GM13977 (cell line): ENCODE results near the gene HOXA2.

ENCODE experiments used
- DNase-seq: peaks from one replicate; pipeline ENCODE4 v3.0.0; 2012; ENCODE audit warnings: low spot score
- in situ Hi-C: fragments of 300-500 bp; cut with MboI; formaldehyde crosslinking; loops from one replicate; pipeline ENCODE4 v1.12.0; 2022; ENCODE audit warnings: low sequenced_read_pairs, low pct_unique_long_range_greater_than_20kb, mixed read lengths, inconsistent platforms; ENCODE audit not compliant: unreplicated experiment
- TF ChIP-seq, protein P1 (sequence below): IDR thresholded peaks from 2 replicates; pipeline ENCODE4 v1.5.1; 2012; ENCODE audit warnings: mild to moderate bottlenecking, control low read depth; ENCODE audit not compliant: insufficient read depth; ENCODE audit errors: extremely low read depth, missing control alignments

Gene HOXA2

DNA sequence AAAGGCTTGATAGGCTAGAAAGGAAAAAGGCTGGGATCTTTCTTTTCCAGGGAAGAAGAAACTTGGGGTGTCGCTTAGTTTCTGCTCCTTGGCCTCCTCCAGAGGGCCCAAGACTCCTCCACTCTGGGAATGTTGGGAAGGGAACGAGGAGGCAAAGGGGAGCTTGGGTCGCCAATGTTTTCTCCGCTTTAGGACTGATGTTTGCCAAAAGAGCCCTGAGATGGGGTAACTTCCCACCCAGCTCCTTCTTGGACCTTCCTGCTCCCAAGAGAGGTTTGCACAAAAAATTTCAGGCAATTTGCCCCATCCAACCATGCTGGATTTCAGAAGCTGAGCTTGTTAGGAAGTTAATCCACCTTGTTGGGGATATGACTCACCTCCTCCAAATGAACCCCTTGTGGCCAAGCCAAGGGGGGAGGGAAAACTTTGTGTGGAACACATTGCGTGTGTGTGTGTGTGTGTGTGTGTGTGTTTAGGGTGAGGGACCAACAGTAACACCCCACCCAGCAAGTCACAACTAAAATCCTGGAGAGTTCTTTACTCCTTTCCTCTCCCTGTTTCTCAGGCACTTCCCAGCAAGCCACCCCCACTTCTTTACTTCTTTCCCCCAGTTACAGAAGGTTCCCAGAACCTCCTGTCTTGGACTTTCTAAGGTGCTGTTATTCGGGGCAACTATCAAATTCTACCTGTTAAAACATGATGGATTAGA lies 8.7 kb upstream of the HOXA2 start:
- DNase-seq: no peak
- TF ChIP-seq, protein P1, sequence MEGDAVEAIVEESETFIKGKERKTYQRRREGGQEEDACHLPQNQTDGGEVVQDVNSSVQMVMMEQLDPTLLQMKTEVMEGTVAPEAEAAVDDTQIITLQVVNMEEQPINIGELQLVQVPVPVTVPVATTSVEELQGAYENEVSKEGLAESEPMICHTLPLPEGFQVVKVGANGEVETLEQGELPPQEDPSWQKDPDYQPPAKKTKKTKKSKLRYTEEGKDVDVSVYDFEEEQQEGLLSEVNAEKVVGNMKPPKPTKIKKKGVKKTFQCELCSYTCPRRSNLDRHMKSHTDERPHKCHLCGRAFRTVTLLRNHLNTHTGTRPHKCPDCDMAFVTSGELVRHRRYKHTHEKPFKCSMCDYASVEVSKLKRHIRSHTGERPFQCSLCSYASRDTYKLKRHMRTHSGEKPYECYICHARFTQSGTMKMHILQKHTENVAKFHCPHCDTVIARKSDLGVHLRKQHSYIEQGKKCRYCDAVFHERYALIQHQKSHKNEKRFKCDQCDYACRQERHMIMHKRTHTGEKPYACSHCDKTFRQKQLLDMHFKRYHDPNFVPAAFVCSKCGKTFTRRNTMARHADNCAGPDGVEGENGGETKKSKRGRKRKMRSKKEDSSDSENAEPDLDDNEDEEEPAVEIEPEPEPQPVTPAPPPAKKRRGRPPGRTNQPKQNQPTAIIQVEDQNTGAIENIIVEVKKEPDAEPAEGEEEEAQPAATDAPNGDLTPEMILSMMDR: no peak
- in situ Hi-C loops: no loop called here

GRCh38 chr7:27110186-27111031 lies 7.9 kb upstream of the HOXA2 start:
- TF ChIP-seq, protein P1: no peak
- DNase-seq: no peak
- in situ Hi-C loops: no loop called here

GRCh38 chr7:27109466-27110185 lies 7.1 kb upstream of the HOXA2 start:
- in situ Hi-C loops: no loop called here
- TF ChIP-seq, protein P1: no peak

GRCh38 chr7:27108390-27109127 lies 6.1 kb upstream of the HOXA2 start:
- in situ Hi-C loops: no loop called here
- TF ChIP-seq, protein P1: no peak
- DNase-seq: no peak

More at GRCh38 chr7:27109466-27110185, 7.1 kb upstream of the HOXA2 start:
- no peak for DNase-seq

DNA sequence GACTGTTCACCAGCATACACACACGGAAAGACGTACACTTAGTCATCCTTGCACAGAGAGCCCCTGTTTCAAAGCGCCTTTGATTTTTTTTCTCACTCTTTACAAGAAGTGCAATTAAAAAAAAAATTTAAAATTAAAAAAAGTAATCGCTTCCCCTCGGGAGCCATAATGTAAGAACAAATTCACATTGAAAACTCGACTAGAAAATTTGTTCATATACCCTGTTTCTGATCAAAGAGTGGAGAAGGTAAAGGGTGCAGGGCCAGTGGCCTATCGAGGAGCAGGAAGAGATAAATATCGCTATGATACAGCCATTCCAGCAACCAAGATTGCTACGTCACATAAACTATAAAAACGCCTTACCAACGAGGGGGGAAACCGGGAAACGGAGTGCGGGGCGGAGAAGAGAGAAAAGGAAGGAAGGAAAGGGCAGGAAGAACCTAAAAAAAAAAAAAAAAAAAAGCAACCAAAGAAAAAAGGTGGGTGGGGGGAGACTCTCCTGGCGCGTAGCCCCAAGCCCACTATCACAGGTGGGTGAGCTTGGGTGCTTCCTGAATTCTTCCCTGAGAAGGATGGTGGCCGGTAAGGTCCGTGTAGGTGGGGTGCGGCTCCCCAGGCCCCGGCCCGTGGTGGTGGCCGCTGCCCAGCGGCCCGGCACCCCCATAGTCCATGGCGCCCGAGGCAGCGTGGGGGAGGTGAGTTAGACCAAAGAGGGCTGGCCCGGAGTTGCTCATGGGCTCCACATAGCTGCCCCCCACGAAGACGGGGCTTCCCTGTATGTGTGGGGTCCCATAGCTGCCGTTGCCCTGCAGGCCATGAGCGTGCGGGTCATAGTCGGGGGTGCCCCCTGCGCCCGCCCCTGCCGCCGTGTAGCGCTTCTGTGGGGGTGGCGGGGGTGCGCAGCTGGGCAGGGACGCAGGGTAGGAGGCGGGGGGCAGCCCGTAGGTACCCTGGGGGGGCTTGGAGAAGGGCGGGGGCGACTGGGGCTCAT lies 5.2 kb upstream of the HOXA2 start:
- TF ChIP-seq, protein P1: no peak
- no peak for DNase-seq
- in situ Hi-C loops: no loop called here
